ENCODE results near the gene SLC28A1. TPM values are rescaled to one million over a fixed set of nuclear protein-coding genes. Genes with fewer than 3 reads are reported as not detected.

The SLC28A1 gene
- total RNA-seq, 4 donors from 2014 or later: 0.47 TPM; not detected in 3

DNA sequence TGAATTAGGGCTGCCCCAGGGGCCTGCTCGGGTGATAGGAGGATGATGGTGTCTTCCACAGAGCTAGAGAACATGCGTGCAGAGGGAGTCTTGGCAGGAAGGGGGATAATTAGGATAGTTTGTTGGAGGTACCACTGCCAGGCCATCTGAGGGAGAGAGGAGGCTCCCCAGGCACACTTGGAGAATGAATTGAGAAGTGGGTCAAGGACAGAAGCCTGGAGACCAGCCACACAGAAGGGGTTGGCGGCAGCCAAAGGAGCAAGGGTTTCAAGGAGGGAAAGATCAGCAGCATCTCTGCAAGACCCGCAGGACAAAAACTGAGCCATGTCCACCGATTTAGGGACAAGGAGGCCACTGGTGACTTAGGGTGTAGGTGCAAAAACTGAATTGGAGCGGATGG lies 6.9 kb downstream of the SLC28A1 start:
- Histone ChIP-seq H3K4me1 (no peaks in the 10 kb centered on the region), H3K36me3 (no peaks in the 10 kb centered on the region), H3K4me3 (no peak overlapping the region), H3K9me3 (no peaks in the 10 kb centered on the region), H3K27me3 (no peaks in the 10 kb centered on the region), H3K27ac (no peak overlapping the region)
- no peak for ATAC-seq
- DNase-seq: no peak
- in situ Hi-C loops (cut with MboI; ENCODE audit: low sequenced_read_pairs in 4 of 4): no loop called here
- intact Hi-C loops (cut with DNase I; ENCODE audit: low total_unique reads): no loop called here
- no peak for TF ChIP-seq POLR2A (IDR thresholded peaks at IDR 0.05)
- TF ChIP-seq CTCF (IDR thresholded peaks at IDR 0.05 in 4 of 5, conservative IDR thresholded peaks at IDR 0.05 in 1 of 5): no peak

- Histone ChIP-seq H3K9me3 (no peaks in the 10 kb centered on the region), H3K27ac (no peak overlapping the region), H3K27me3 (no peaks in the 10 kb centered on the region), H3K36me3 (no peaks in the 10 kb centered on the region), H3K4me3 (no peak overlapping the region), H3K4me1 (no peaks in the 10 kb centered on the region)
- no peak for DNase-seq
- intact Hi-C loops (cut with DNase I; ENCODE audit: low total_unique reads) (no loop called here), in situ Hi-C loops (cut with MboI; ENCODE audit: low sequenced_read_pairs in 4 of 4) (no loop called here)
- TF ChIP-seq POLR2A (IDR thresholded peaks at IDR 0.05) (no peak), CTCF (IDR thresholded peaks at IDR 0.05 in 4 of 5, conservative IDR thresholded peaks at IDR 0.05 in 1 of 5) (no peak)
- ATAC-seq: no peak
Measured at GRCh38 chr15:84892786-84893307, 8.4 kb downstream of the SLC28A1 start.

GRCh38 chr15:84893607-84894006 lies 9.1 kb downstream of the SLC28A1 start:
- H3K27me3 ChIP-seq: no peaks in the 10 kb centered on the region
- no peak for TF ChIP-seq CTCF (IDR thresholded peaks at IDR 0.05 in 4 of 5, conservative IDR thresholded peaks at IDR 0.05 in 1 of 5)
- no peak for TF ChIP-seq POLR2A (IDR thresholded peaks at IDR 0.05)
- in situ Hi-C loops (cut with MboI; ENCODE audit: low sequenced_read_pairs in 4 of 4) (no loop called here), intact Hi-C loops (cut with DNase I; ENCODE audit: low total_unique reads) (no loop called here)
- H3K4me1 ChIP-seq: no peaks in the 10 kb centered on the region
- H3K9me3 ChIP-seq: no peaks in the 10 kb centered on the region
- no peak for DNase-seq
- H3K4me3 ChIP-seq: no peak overlapping the region
- no peak overlapping the region for H3K27ac ChIP-seq
- no peaks in the 10 kb centered on the region for H3K36me3 ChIP-seq
- ATAC-seq: no peak

- no peaks in the 10 kb centered on the region for H3K36me3 ChIP-seq
- in situ Hi-C loops (cut with MboI; ENCODE audit: low sequenced_read_pairs in 4 of 4) (no loop called here), intact Hi-C loops (cut with DNase I; ENCODE audit: low total_unique reads) (no loop called here)
- TF ChIP-seq POLR2A (IDR thresholded peaks at IDR 0.05) (no peak), CTCF (IDR thresholded peaks at IDR 0.05 in 4 of 5, conservative IDR thresholded peaks at IDR 0.05 in 1 of 5) (no peak)
- no peak overlapping the region for H3K27ac ChIP-seq
- H3K4me1 ChIP-seq: no peaks in the 10 kb centered on the region
- no peaks in the 10 kb centered on the region for H3K9me3 ChIP-seq
- no peak for ATAC-seq
- DNase-seq: no peak
- no peaks in the 10 kb centered on the region for H3K27me3 ChIP-seq
- no peak overlapping the region for H3K4me3 ChIP-seq
Measured at GRCh38 chr15:84894736-84895425, 10.4 kb downstream of the SLC28A1 start.

Data from gastrocnemius medialis (tissue), 4 donors.